CD4-positive, alpha-beta T cell treated with Interleukin-1 beta for 1 hour (primary cell): ENCODE measurements around the gene TDRD7.
A peak's percentile ranks its signal among the peaks of the same experiment; 100 is the strongest.

Experiments
- DNase-seq, 2 donors: peaks; one replicate each; pipeline ENCODE4 v3.0.0-alpha.2; 2020 to 2022

Gene TDRD7

DNA sequence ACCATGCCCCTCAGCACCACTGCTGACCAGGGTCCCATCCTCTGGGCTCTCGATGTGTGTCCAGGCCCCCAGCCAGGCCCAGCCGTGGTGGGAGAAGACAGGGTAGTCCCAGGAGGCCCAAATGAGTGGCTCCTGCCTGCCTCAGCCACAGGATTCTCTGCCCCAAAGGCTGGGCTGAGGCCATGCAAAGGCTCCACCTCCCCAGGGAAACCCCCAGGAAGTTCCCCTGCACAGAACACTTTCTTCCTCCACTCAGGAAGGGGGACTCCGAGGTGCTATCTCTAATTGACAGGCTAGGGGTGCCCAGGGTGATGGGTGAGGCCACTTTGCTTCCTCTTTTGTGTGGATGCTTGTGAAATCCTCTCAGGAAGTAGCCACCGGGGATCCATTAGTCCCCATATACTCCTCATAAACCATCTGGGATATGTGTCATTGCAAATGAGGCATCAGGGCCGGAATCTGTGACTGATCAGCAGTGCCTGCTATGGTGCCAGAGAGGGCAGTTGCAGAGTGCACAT lies 23.1 kb upstream of the TDRD7 start:
- DNase-seq, result peak; percentile 25 to 67

- no peak for DNase-seq
These were observed 22.6 kb upstream of the TDRD7 start for GRCh38 chr9:97389249-97389648.

GRCh38 chr9:97390791-97391406 lies 21.0 kb upstream of the TDRD7 start:
- DNase-seq, result no peak

- no peak for DNase-seq
These were observed 17.0 kb upstream of the TDRD7 start for GRCh38 chr9:97394881-97395280.

DNA sequence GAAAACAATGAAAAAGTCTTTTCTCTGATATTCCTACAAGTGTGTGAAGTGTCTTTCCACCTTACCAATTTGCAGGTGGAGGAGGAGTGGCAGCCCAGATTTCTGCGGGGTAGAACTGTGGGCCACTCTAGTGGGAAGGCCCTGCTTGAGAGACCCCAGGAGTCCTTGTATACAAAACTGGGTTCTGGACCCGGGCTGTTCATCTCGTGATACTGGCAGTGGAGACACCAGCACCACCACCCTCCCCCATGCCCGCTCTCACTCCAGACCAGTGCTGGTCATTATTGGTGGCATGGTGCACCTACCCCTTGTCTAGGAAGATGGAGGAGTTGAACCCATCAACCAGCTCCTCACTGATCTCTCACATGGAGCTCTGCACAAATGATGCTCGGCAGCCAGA lies 16.2 kb upstream of the TDRD7 start:
- DNase-seq, result no peak

DNA sequence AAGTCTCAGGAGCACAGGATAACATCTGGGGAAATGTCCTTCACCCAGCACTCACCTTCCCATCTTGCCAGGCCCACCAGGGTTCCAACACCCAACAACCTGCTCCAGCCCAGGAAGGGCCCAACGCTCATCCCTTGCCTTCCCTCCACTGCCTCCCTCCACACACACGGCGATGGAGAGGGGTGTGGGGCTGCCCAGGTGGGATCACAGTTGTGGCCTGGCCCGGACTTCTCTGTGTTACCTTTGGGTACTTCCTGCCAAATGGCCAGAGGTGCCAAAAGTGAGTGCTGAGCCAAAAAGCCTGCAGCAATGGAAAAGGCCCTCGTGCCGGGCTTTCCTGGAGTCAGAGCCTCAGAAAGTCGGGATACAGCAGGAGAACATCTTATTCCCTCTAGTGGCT lies 15.6 kb upstream of the TDRD7 start:
- DNase-seq, result no peak

DNA sequence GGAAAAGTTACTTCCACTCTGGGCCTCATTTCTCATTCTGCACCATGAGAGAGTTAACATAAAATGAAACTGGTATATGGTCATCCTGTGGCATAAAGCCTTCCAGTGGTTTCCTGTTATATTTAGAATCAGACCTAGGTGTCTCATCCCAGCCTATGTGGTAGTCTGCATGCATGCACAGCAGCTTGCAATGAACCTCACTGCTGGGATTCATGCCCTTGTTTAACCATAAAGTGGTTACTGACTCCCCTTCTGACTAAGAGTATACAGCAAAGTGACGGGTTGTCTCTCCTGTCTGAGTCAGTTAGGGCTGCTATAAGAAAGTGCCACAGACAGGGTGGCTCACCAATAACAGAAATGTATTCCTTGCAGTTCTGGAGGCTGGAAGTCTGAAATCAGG lies 14.7 kb upstream of the TDRD7 start:
- no peak for DNase-seq

GRCh38 chr9:97398999-97399758 lies 12.7 kb upstream of the TDRD7 start:
- peak; percentile 62 to 65 for DNase-seq

GRCh38 chr9:97403746-97404316 lies 8.1 kb upstream of the TDRD7 start:
- DNase-seq, result no peak

DNA sequence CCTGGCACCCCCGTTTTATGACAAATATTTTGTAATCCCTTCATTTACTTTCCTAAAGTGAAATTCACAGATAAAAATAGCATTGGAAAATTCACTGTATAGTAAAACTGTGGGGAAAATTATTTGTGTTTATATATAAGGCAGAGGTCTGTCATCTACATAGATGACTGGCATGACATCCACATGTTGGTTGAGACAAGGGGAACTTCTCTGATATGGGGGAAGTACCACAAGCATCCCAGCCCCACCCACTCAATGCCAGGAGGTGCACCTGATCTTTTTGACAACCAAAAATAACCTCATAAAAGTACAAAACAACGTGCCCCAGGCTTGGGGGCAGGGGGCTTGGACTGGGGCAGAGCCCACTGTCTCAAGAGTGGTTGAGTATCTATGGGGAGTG lies 6.3 kb upstream of the TDRD7 start:
- DNase-seq, result no peak

GRCh38 chr9:97406620-97407177 lies 5.2 kb upstream of the TDRD7 start:
- no peak for DNase-seq

DNA sequence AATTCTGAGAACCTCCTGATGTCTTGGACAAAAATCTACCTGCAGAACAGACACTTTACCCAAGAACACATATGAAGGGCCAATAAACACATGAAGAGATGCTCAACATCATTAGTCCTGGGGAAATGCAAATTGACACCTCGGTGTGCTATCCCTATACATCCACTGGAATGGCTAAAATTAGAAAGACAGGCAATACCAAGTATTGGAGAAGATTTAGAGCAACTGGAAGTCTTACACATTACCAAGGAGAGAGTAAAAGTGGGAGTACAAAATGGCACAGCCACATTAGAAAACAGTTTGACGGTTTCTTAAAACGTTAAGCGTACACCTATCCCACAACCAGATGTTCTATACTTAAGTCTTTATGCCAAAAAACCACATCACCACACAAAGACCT lies 3.3 kb upstream of the TDRD7 start:
- DNase-seq, result no peak

- DNase-seq, result no peak
These were observed 482 bp upstream of the TDRD7 start for GRCh38 chr9:97411440-97411788.

DNA sequence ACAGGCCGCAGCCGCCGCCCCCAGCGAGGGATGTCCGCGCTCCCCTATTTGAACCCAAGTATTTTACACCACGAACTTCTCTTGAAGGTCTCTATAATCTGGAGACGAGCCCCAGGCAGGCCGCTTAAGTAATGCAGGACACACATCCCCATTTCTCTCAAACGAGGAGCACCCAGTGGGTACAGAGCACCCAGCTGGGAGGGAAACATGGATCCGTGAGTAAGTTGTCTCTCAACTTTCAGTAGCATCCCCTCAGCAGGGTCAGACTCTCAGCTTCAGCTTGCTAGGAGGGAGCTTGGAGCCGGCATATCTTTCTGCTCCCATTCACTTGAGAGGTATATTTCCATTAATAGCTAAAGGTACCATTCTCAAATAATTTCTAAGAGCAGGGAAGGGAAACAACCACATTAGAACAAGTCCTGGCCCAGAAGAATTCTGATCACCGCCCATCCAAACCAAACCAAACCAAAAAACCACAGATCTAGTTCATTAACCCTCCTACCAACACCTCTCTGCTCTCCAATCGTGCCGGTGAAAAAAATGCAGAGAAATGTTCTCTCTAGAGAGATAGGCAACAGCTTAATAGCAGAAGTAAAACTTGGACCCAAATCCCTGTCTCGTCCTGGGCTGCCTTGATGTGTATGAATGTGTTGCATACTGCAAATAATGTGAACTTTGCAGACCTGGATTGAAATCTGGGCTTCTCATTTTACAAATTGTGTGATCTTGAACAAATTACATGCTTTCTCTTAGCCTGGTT lies 910 bp downstream of the TDRD7 start:
- no peak for DNase-seq

DNA sequence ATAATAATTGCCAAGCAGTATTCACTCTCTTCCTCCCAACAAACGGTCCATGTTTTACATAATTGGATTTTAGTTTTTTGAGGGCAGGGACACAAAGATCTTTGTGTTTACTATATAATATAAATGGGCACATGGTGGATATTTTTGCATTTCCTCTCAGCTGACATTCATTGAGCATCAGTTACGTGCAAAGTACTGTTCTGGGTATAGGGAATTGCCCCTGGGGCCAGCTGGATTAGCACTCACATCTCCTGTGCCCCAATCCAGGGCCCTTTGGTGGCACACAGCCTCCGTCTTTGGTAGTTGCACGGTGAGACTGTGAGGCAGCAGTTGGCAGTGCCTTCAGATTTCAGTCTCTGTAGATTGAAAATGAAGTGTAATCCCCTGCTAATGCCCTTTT lies 1.6 kb downstream of the TDRD7 start:
- DNase-seq, result no peak

- no peak for DNase-seq
These were observed 3.2 kb downstream of the TDRD7 start for GRCh38 chr9:97415146-97415545.

DNA sequence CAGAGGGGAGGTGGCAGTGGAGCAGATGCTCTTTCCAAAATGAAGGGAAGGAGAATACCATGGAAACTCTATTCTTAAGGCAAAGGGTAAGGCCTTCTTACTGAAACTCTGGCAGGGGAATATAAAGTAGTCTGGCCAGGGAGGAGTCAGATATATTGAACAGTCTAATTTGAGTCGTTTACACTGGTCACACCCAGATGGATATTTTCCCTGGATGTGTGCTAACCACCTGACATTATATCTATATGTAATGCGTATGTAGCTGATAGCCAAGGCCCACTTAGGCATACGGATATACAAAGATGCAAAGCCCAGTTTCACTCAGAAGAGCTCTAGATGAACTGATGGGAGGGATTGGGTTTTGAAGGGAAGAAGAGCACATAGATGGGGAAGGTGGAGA lies 7.0 kb downstream of the TDRD7 start:
- DNase-seq, result no peak

DNA sequence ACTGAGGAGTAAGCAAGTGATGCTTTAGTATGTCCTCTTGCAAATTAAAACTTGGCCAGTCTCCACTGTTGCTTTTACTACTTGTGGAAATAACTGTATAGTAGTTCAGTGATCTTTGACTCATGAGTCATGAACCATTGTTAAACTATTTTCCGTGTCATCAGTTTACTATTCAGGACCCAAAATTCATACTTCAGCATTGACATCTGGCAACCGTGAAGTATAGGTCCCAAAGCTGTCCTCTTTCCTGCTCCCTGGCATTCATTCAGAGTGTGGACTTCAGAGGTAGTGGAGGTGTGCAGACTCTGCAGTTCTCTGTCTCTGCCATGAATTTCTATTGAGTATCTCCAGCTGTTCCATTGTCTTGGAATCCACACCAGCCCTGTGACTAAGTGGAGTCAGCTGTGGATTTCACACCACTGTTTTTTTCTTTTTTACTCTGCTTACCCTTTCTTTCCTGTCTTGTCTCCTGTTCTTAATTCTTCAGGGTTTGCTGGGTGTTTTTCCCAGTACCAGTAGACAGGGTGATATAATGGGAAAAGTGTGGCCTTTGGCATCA lies 7.5 kb downstream of the TDRD7 start:
- no peak for DNase-seq

DNA sequence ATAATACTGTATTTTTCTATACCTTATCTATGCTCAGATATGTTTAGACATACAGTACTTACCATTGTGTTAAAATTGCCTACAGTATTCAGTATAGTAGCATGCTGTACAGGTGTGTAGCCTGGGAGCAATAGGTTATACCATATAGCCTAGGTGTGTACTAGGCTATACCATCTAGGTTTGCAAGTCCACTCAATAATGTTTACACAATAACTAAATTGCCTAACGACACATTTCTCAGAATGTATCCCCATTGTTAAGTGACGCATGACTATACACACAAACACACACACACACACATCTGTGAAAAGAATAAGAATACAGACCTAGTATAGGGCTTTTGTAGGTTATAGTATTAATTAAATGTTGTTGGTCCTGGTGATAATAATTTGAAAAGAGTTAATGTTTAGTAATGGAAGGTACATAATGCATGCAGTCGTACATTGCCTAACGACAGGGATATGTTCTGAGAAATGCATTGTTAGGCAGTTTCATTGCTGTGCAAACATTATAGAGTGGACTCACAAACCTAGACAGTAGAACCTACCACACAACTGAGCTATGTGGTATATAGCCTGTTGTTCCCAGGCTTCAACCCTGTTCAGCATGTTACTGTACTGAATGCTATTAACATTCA lies 13.6 kb downstream of the TDRD7 start:
- no peak for DNase-seq

GRCh38 chr9:97425973-97426336 lies 14.1 kb downstream of the TDRD7 start:
- DNase-seq, result no peak

DNA sequence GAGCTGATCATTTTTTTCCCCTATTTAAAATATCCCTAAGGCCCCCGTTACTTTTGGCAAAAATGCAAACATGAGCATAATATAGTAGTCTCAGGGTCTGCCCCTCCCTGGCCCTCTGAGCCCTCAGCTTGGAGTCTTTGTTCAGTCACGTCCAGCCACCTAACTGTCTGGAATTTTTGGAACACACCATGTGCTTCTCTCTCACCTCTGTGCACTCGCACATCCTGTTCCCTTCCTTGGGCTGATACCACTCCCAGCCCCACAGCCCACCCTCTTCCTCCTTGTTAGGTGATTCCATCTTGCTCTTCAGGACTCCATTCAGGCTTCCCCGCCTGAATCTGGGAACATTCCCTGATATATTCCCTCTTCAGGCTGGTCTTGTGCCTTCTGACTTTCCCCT lies 16.0 kb downstream of the TDRD7 start:
- no peak for DNase-seq

GRCh38 chr9:97430316-97431043 lies 18.6 kb downstream of the TDRD7 start:
- no peak for DNase-seq
